GM12872 (cell line): Measurements from ENCODE around the gene ISL1.

Experiments
- CTCF ChIP-seq: IDR thresholded peaks from 3 replicates; pipeline ENCODE4 v1.5.1; 2011; ENCODE audit warnings: low read depth, mild to moderate bottlenecking, low read length, moderate library complexity; ENCODE audit not compliant: insufficient read depth

ISL1 gene

GRCh38 chr5:51395666-51396356, 12.6 kb downstream of the ISL1 start:
- TF ChIP-seq CTCF: no peak

GRCh38 chr5:51396797-51397196, 13.5 kb downstream of the ISL1 start:
- no peak for TF ChIP-seq CTCF

- no peak for TF ChIP-seq CTCF
Measured at GRCh38 chr5:51397996-51398395, 14.7 kb downstream of the ISL1 start.

- TF ChIP-seq CTCF: no peak
Measured at GRCh38 chr5:51398875-51399642, 15.8 kb downstream of the ISL1 start.

GRCh38 chr5:51399643-51400006, 16.4 kb downstream of the ISL1 start:
- TF ChIP-seq CTCF: no peak

GRCh38 chr5:51404255-51404654, 21.0 kb downstream of the ISL1 start:
- TF ChIP-seq CTCF: no peak

GRCh38 chr5:51411921-51412325, 28.7 kb downstream of the ISL1 start:
- no peak for TF ChIP-seq CTCF
